Uterus (tissue), 2 donors: Measurements from ENCODE around the gene ZYX.

Experiments used
- POLR2A ChIP-seq, 2 donors: fragments of 450-650 bp; IDR thresholded peaks; one replicate each; pipeline ENCODE4 v1.6.1; 2016; ENCODE audit warnings: antibody characterized with exemption in 2 of 2, mild to moderate bottlenecking in 1 of 2, moderate library complexity in 1 of 2
- TF ChIP-seq, protein P1 (sequence below), 4 experiments: fragments of 200-600 bp in 2 of 4; fragments of 450-650 bp in 2 of 4; sonication (generic) in 2 of 4; IDR thresholded peaks; one replicate each; pipeline ENCODE4 v1.5.1; 2016 to 2019; ENCODE audit warnings: antibody characterized with exemption in 4 of 4, mild to moderate bottlenecking in 2 of 4, moderate library complexity in 1 of 4

DNA sequence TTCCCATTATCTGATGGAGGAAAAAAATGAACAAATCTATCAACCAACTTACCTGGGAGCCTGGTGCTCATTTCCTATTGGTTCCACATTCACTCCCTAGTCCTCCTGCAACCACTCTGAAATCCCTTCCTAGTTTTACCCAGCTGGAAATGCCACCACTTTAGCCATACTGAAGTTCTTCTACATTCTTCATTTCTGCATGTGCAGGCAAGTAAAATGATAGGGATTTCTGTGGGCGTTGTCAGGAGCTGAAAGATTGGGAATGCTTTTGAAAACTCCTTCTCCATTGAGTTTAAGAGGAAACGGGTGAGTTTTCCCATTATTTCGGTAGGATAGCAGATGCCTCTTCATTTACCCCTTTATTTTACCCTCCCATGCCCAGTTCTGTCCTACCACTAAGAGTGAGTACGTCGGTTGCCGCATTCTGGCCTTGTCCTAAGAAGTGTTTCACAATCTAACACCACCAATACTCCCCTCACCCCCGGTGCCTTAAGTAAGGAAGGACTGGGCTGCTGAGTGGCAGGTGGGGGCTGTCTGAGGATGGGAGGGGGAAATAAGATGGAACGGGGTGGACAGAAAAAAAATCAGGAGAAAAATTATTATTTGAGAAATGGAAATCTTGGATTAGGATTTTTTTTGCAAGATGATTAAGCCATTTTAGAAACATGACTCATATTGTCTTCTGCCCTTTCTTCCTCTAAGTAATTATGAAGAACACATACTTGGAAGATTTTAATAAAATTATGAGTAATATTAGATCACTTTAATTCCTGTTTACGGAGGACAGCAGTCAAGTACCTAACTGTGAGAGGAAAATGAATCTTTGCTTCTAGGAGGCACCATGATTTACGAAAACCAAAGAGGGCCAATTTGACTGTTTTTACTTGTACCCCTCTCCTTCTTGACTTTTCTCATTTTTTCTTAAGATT, 48.9 kb downstream of the ZYX start:
- TF ChIP-seq, protein P1, sequence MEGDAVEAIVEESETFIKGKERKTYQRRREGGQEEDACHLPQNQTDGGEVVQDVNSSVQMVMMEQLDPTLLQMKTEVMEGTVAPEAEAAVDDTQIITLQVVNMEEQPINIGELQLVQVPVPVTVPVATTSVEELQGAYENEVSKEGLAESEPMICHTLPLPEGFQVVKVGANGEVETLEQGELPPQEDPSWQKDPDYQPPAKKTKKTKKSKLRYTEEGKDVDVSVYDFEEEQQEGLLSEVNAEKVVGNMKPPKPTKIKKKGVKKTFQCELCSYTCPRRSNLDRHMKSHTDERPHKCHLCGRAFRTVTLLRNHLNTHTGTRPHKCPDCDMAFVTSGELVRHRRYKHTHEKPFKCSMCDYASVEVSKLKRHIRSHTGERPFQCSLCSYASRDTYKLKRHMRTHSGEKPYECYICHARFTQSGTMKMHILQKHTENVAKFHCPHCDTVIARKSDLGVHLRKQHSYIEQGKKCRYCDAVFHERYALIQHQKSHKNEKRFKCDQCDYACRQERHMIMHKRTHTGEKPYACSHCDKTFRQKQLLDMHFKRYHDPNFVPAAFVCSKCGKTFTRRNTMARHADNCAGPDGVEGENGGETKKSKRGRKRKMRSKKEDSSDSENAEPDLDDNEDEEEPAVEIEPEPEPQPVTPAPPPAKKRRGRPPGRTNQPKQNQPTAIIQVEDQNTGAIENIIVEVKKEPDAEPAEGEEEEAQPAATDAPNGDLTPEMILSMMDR (IDR thresholded peaks at IDR 0.05): no peak
- no peak for TF ChIP-seq POLR2A (IDR thresholded peaks at IDR 0.05)
